Nucleus accumbens (tissue), 56 donors: ENCODE data around the gene EEA1.
"Not testable (repeated sequence)": the region's sequence is repeated elsewhere in the genome, so short reads cannot be mapped to it uniquely, and the experiment has no call there.

Experiments used
- DNase-seq, 56 donors: peaks; one replicate each; lab custom pipeline; 2025; lab: John Stamatoyannopoulos, UW

EEA1 gene

DNA sequence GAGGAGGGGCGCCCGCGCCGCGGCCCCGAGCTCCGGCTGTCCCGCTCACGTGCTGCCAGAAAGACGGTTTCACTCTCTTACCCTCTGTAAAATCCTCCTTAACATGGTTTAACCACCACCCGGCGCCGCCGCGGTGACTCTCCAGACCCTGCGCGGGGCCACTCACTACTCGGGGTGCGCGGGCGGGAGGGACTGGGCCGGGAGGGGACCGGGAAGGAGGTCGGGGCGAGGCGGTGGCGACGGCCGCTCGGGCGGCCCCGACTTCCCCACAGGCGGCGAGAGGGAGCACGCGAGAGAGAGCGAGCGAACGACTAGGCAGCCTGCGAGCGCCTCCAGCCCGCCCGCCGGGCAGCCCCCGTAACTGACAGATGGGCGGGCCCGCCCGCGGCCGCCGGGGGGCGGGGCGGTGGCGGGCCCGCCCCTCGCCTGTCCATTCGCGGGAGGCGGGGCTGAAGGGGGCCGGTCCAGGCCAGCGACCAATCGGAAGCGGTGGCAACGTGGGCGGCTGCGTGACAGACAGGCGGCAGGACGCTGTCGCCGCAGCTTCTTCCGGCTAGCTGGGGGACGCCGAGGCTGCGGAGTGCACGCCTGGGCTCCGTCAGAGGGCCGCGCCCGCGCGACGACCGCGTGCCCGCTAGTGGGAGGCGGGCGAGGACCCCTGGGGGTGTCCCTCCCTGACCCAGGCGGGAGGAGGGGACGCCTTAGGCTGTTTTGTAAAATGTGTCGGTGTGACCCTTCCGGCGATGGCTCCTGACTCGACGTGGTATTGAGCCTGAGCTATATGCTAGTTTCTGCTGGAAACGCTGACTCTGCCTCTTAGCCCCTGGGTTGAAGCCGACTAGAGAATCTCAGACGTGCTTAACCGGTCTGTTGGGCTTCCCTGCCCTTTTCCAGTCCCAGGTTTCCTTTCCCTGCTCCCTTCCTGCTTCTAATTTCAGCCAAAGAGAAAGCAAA, at the start of gene EEA1:
Gene EEA1 (minus strand): TSS at position 334 of the 954 bp plus-strand sequence. CDS start 229 bp downstream, at position 105.
- DNase-seq, result peak; percentile 67 to 98 (median 95)

DNA sequence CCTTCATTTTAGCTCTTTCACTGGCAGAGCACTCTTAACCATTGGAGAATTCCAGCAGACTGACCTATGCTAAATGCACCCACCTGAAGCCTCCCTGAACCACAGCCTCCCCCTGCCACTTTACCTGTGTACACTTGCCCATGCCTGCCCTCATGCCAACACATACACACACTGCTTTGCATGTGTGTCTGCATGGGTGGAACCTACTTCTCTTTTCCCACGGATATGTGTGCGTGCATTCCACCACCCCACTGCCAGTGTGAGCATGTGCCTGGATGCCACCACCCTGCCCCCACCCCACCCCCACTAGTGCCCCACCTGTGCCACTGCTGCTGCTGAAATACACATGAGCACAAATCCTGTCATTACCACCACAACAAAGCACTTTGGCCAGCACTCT, 49.5 kb upstream of the EEA1 start:
- no peak for DNase-seq

GRCh38 chr12:92977326-92977725, 48.2 kb upstream of the EEA1 start:
- no peak for DNase-seq

GRCh38 chr12:92974759-92975158, 45.7 kb upstream of the EEA1 start:
- no peak for DNase-seq

DNA sequence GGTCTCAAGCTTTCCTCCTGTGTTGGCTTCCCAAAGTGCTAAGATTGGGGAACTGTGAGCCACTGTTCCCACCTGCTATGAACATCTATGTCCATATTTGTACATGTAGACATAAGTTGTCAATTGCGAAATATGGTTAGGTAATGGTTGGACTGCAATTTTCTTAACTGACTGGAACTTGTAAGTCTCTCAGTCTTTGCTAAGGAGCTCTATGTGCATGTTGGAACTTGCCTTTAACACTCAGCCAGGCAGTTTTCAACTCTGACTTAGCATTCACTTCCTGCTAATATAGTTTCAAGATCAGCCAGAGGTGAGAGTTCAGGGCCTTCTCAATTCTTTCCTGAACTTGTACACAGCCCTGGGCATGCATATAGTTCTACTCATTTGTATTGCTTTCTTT, 44.5 kb upstream of the EEA1 start:
- DNase-seq, result no peak

GRCh38 chr12:92971859-92972524, 42.9 kb upstream of the EEA1 start:
- DNase-seq, result no peak

DNA sequence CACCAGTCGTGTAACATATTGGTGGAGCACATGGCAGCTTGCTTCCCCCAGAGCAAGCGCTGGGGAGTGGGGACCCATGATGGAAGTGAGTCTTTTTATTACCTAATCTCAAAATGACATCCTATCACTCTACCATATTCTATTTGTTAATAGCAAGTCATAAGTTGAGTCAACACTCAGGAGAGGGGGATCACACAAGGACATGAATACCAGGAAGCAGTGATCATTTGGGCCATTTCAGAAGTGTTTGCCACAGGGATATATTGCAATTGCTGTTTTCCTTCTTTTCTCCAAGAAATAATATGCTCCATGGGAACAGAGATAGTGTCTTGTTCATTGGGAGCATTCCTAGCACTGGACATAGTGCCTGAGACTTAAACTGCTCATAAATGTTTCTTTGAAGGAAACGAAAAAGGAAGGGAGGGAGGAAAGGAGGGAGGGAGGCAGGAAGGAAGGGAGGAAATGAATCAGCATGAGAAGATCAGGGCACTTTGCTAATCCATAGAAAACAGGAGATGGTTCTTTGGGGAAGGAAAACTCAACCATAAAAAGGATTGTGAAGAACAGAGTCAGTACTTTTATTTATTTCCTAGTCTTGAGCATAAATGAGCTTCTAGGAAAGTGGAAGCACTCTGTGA, 39.2 kb upstream of the EEA1 start:
- no peak for DNase-seq

- DNase-seq, result not testable (repeated sequence)
Observed at GRCh38 chr12:92964378-92964777, 35.3 kb upstream of the EEA1 start.

GRCh38 chr12:92961949-92962348, 32.9 kb upstream of the EEA1 start:
- no peak for DNase-seq

- no peak for DNase-seq
Observed at GRCh38 chr12:92955997-92956663, 27.0 kb upstream of the EEA1 start.

DNA sequence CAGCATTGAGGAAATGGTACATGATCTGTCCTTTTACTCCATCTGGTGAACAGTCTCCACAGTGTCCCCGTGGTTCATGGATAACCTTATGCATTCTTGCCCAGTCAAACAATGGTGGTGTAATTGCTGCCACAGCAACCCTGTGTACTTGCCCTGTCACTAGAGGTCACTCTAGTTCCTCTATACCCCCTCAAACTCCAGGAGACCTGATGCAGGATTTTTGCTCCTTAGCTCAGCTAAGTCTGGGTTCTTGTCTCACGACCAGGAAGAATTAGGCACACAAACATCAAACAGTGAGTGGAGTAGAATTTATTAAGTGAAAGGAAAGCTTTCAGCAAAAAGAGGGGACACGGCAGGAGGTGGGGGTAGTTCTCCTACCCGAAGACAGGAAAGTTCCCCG, 24.7 kb upstream of the EEA1 start:
- no peak for DNase-seq

- no peak for DNase-seq
Observed at GRCh38 chr12:92952394-92952793, 23.3 kb upstream of the EEA1 start.

GRCh38 chr12:92951006-92951405, 21.9 kb upstream of the EEA1 start:
- no peak for DNase-seq

GRCh38 chr12:92950011-92950410, 20.9 kb upstream of the EEA1 start:
- DNase-seq, result no peak

DNA sequence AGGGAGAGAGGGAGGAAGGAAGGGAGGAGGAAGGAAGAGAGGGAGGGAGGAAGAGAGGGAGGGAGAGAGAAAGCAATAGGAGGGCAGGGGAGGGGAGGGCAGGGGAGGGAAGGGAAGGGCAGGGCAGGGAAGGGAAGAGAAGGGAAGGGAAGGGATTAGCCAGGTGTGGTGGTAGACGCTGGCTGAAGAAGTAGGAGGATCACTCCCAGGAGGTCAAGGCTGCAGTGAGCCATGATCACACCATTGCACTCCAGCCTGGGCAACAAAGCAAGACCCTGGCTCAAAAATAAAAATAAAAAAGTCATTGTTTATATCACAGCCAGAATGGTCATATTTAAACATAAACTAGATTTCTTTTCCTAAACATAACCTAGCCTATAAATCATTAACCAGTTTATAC, 20.4 kb upstream of the EEA1 start:
- no peak for DNase-seq

- DNase-seq, result no peak
Observed at GRCh38 chr12:92947589-92948215, 18.6 kb upstream of the EEA1 start.

- no peak for DNase-seq
Observed at GRCh38 chr12:92945659-92946220, 16.6 kb upstream of the EEA1 start.

DNA sequence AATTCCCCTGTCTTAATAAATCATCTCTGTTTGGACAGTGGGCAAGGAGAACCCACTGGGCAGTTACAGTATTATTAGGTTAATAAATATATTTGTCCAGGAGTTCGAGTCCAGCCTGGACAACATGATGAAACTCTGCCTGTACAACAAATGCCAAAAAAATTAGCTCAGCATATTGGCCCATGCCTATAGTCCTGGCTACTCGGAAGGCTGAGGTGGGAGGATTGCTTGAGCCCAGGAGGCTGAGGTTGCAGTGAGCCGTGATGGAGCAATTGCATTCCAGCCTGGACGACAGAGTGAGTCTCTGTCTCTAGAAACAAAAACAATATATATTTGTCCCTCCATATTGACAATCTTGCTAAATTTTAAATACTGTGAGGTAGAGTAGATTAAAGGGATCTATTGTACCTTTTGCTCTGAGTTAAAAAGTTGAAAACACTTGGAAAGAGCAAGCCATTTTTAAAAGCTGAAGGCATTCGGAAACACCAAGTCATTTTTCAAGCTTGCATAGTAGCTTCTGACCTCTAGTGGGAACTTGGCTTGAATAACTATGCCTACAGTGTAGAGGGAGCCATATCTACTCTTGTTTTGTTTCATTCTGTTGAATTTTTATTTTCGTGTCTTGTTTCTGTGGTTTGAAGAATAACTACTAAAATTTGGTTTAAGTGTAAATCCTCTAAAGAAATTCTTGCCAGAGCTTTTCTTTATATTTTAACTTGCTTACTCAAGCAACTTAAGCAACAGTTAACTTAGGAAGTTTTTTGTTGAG, 14.6 kb upstream of the EEA1 start:
- no peak for DNase-seq

- DNase-seq, result no peak
Observed at GRCh38 chr12:92942905-92943304, 13.8 kb upstream of the EEA1 start.
